ENCODE results near the gene SPRR2A. TPM values are rescaled to one million over a fixed set of nuclear protein-coding genes. Genes with fewer than 3 reads are reported as not detected.

The SPRR2A gene
- total and polyA plus RNA-seq, 2 donors from 2014 or later = 0.60 TPM; not detected in 1

- no peaks in the 10 kb centered on the region for H3K27me3 ChIP-seq (ENCODE audit: control insufficient read depth, insufficient read depth, low read length)
- intact Hi-C loops (cut with DNase I) = no loop called here
- TF ChIP-seq, protein P1, sequence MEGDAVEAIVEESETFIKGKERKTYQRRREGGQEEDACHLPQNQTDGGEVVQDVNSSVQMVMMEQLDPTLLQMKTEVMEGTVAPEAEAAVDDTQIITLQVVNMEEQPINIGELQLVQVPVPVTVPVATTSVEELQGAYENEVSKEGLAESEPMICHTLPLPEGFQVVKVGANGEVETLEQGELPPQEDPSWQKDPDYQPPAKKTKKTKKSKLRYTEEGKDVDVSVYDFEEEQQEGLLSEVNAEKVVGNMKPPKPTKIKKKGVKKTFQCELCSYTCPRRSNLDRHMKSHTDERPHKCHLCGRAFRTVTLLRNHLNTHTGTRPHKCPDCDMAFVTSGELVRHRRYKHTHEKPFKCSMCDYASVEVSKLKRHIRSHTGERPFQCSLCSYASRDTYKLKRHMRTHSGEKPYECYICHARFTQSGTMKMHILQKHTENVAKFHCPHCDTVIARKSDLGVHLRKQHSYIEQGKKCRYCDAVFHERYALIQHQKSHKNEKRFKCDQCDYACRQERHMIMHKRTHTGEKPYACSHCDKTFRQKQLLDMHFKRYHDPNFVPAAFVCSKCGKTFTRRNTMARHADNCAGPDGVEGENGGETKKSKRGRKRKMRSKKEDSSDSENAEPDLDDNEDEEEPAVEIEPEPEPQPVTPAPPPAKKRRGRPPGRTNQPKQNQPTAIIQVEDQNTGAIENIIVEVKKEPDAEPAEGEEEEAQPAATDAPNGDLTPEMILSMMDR (IDR thresholded peaks at IDR 0.05; ENCODE audit: borderline replicate concordance, extremely low read depth, insufficient read depth) = no peak
- H3K27ac ChIP-seq (ENCODE audit: low read depth in 2 of 2, low read length in 2 of 2) = no peak overlapping the region
- no peak for DNase-seq
- H3K9me3 ChIP-seq (ENCODE audit: control insufficient read depth in 2 of 3, insufficient read depth in 1 of 3, low read length in 3 of 3) = no peaks in the 10 kb centered on the region
- no peak overlapping the region for H3K9ac ChIP-seq (ENCODE audit: low read length in 3 of 3)
- no peak overlapping the region for H3K4me3 ChIP-seq (ENCODE audit: low read length in 3 of 3)
- H3K36me3 ChIP-seq (ENCODE audit: control insufficient read depth in 2 of 3, insufficient read depth in 3 of 3, low read length in 3 of 3) = no peaks in the 10 kb centered on the region
- no peak for FAIRE-seq
- no peaks in the 10 kb centered on the region for H3K4me1 ChIP-seq (ENCODE audit: control insufficient read depth in 2 of 3, insufficient read depth in 2 of 3, low read depth in 1 of 3, low read length in 3 of 3)
Observed at GRCh38 chr1:153032073-153032472, 25.2 kb downstream of the SPRR2A start.

- no peak within 1 kb of the TSS for H3K27ac ChIP-seq (ENCODE audit: low read depth in 2 of 2, low read length in 2 of 2)
- H3K9ac ChIP-seq (ENCODE audit: low read length in 3 of 3) = no peak within 1 kb of the TSS
- no peaks in the 10 kb centered on the region for H3K4me1 ChIP-seq (ENCODE audit: control insufficient read depth in 2 of 3, insufficient read depth in 2 of 3, low read depth in 1 of 3, low read length in 3 of 3)
- H3K9me3 ChIP-seq (ENCODE audit: control insufficient read depth in 2 of 3, insufficient read depth in 1 of 3, low read length in 3 of 3) = no peaks in the 10 kb centered on the region
- intact Hi-C loops (cut with DNase I) = no loop called here
- no peaks in the 10 kb centered on the region for H3K36me3 ChIP-seq (ENCODE audit: control insufficient read depth in 2 of 3, insufficient read depth in 3 of 3, low read length in 3 of 3)
- FAIRE-seq (no peak), DNase-seq (no peak)
- no peak within 1 kb of the TSS for H3K4me3 ChIP-seq (ENCODE audit: low read length in 3 of 3)
- H3K27me3 ChIP-seq (ENCODE audit: control insufficient read depth, insufficient read depth, low read length) = no peaks in the 10 kb centered on the region
- TF ChIP-seq, protein P1 (IDR thresholded peaks at IDR 0.05; ENCODE audit: borderline replicate concordance, extremely low read depth, insufficient read depth) = no peak
Observed at GRCh38 chr1:153030895-153031294, 26.4 kb downstream of the SPRR2A start, which contains the start of gene SPRR1B. Gene SPRR1B (plus strand): TSS chr1:153031203. CDS start chr1:153032346, 1,143 bp downstream.

DNA sequence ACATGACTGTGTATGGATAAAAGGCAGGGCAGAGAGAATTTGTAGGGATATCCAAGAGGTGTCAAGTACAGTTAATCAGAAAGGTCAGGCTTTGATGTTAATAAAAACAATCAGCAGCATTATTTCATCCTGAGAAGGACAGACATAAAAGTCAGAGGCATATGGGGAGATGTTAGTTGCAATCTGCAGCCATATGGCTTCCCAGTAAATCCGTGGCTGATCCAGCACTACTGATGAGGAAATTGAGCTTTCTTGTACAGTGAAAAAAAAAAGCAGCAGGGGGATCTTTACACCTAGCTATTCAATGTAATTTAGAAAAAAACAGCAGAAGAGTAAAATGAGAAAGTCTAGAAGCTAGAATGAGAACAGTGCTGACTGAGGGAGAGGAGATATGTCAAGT lies 28.5 kb downstream of the SPRR2A start:
- no peak for FAIRE-seq
- Histone ChIP-seq H3K27ac (ENCODE audit: low read depth in 2 of 2, low read length in 2 of 2) (no peak overlapping the region), H3K4me1 (ENCODE audit: control insufficient read depth in 2 of 3, insufficient read depth in 2 of 3, low read depth in 1 of 3, low read length in 3 of 3) (no peaks in the 10 kb centered on the region), H3K9ac (ENCODE audit: low read length in 3 of 3) (no peak overlapping the region), H3K27me3 (ENCODE audit: control insufficient read depth, insufficient read depth, low read length) (no peaks in the 10 kb centered on the region), H3K4me3 (ENCODE audit: low read length in 3 of 3) (no peak overlapping the region), H3K9me3 (ENCODE audit: control insufficient read depth in 2 of 3, insufficient read depth in 1 of 3, low read length in 3 of 3) (no peaks in the 10 kb centered on the region), H3K36me3 (ENCODE audit: control insufficient read depth in 2 of 3, insufficient read depth in 3 of 3, low read length in 3 of 3) (no peaks in the 10 kb centered on the region)
- TF ChIP-seq, protein P1 (IDR thresholded peaks at IDR 0.05; ENCODE audit: borderline replicate concordance, extremely low read depth, insufficient read depth) = no peak
- intact Hi-C loops (cut with DNase I) = no loop called here
- DNase-seq = no peak

DNA sequence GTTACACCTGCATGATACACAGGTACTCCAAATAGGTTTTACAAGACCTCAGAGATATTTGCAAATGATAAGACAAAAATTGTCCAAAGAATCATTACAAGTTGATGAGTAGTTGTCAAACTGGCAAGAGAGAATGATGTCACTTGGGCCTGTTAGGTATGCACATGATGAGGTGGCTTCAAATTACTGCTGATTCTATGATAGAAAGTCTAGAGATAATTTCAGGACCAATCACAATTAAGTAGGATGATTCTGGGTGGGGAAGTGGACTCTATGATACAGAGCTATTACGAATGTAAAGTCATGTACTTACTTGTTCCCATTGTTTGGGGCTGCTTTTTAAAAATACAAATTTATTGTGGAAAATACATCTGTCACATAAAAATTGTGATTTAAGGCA lies 31.5 kb downstream of the SPRR2A start:
- TF ChIP-seq, protein P1 (IDR thresholded peaks at IDR 0.05; ENCODE audit: borderline replicate concordance, extremely low read depth, insufficient read depth) = no peak
- Histone ChIP-seq H3K4me1 (ENCODE audit: control insufficient read depth in 2 of 3, insufficient read depth in 2 of 3, low read depth in 1 of 3, low read length in 3 of 3) (no peaks in the 10 kb centered on the region), H3K4me3 (ENCODE audit: low read length in 3 of 3) (no peak overlapping the region), H3K9ac (ENCODE audit: low read length in 3 of 3) (no peak overlapping the region), H3K27ac (ENCODE audit: low read depth in 2 of 2, low read length in 2 of 2) (no peak overlapping the region), H3K27me3 (ENCODE audit: control insufficient read depth, insufficient read depth, low read length) (no peaks in the 10 kb centered on the region), H3K36me3 (ENCODE audit: control insufficient read depth in 2 of 3, insufficient read depth in 3 of 3, low read length in 3 of 3) (no peaks in the 10 kb centered on the region), H3K9me3 (ENCODE audit: control insufficient read depth in 2 of 3, insufficient read depth in 1 of 3, low read length in 3 of 3) (no peaks in the 10 kb centered on the region)
- intact Hi-C loops (cut with DNase I) = no loop called here
- DNase-seq = no peak
- FAIRE-seq = no peak

Data from kidney (tissue), 14 donors.